Erythroblast (primary cell): ENCODE results near the gene IRF6.
"Not testable (repeated sequence)": the region's sequence is repeated elsewhere in the genome, so short reads cannot be mapped to it uniquely, and the experiment has no call there.

Experiments used
- DNase-seq, 2 experiments: peaks; one replicate each; lab custom pipeline; 2025; lab: John Stamatoyannopoulos, UW
- GATA1 ChIP-seq: IDR thresholded peaks from 2 replicates; pipeline ENCODE4 v1.6.1; 2011; ENCODE audit warnings: low read depth, mild to moderate bottlenecking, control low read depth, low read length, moderate library complexity
- POLR2A ChIP-seq: IDR thresholded peaks from 2 replicates; pipeline ENCODE4 v1.6.1; 2011; ENCODE audit warnings: mild to moderate bottlenecking, low read length

IRF6 gene

GRCh38 chr1:209815490-209815889, 9.5 kb upstream of the IRF6 start:
- no peak for DNase-seq
- no peak for TF ChIP-seq POLR2A
- no peak for TF ChIP-seq GATA1

- TF ChIP-seq GATA1, result no peak
- no peak for TF ChIP-seq POLR2A
- DNase-seq, result no peak
Observed at GRCh38 chr1:209813902-209814301, 8.0 kb upstream of the IRF6 start.

GRCh38 chr1:209810783-209811182, 4.8 kb upstream of the IRF6 start:
- TF ChIP-seq POLR2A, result no peak
- TF ChIP-seq GATA1, result no peak
- DNase-seq, result no peak

GRCh38 chr1:209809611-209810010, 3.7 kb upstream of the IRF6 start:
- TF ChIP-seq GATA1 (no peak), POLR2A (no peak)
- no peak for DNase-seq

GRCh38 chr1:209808059-209808581, 2.2 kb upstream of the IRF6 start:
- TF ChIP-seq GATA1 (no peak), POLR2A (no peak)
- peak; percentile 83 to 87 for DNase-seq

- peak in 1 of 2 experiments; percentile 39 for DNase-seq
- TF ChIP-seq POLR2A (no peak), GATA1 (no peak)
Observed at GRCh38 chr1:209807509-209807908, 1.6 kb upstream of the IRF6 start.

- DNase-seq, result peak; percentile 33
- TF ChIP-seq POLR2A (no peak), GATA1 (no peak)
Observed at GRCh38 chr1:209805341-209805781, 581 bp downstream of the IRF6 start.

- no peak for TF ChIP-seq POLR2A
- no peak for TF ChIP-seq GATA1
- no peak for DNase-seq
Observed at GRCh38 chr1:209803568-209803967, 2.4 kb downstream of the IRF6 start.

GRCh38 chr1:209802780-209803152, 3.2 kb downstream of the IRF6 start:
- DNase-seq, result peak in 1 of 2 experiments; percentile 14
- TF ChIP-seq POLR2A, result no peak

- peak; percentile 68 to 91 for DNase-seq
- TF ChIP-seq GATA1 (no peak), POLR2A (peak; percentile 64)
Observed at GRCh38 chr1:209802117-209802779, 3.7 kb downstream of the IRF6 start.

GRCh38 chr1:209800984-209801834, 4.7 kb downstream of the IRF6 start:
- TF ChIP-seq POLR2A (no peak), GATA1 (no peak)
- peak in 1 of 2 experiments; percentile 26 for DNase-seq

GRCh38 chr1:209797978-209798639, 7.8 kb downstream of the IRF6 start:
- TF ChIP-seq POLR2A (no peak), GATA1 (no peak)
- no peak for DNase-seq

GRCh38 chr1:209793711-209794110, 12.2 kb downstream of the IRF6 start:
- not testable (repeated sequence) for DNase-seq

- no peak for DNase-seq
- no peak for TF ChIP-seq POLR2A
- no peak for TF ChIP-seq GATA1
Observed at GRCh38 chr1:209791920-209792319, 14.0 kb downstream of the IRF6 start.
